GM18507 (cell line): ENCODE results near the gene PRAC2.
A peak's percentile ranks its signal among the peaks of the same experiment; 100 is the strongest.

Experiments
- DNase-seq: peaks from one replicate; pipeline ENCODE4 v3.0.0; 2011; ENCODE audit warnings: low read depth; ENCODE audit not compliant: insufficient read length; ENCODE audit errors: extremely low spot score
- FAIRE-seq: peaks from 2 replicates; lab custom pipeline; 2011; peaks lifted over from hg19 to GRCh38; lab: Jason Lieb, UNC

The PRAC2 gene

GRCh38 chr17:48752399-48753288 is 29.7 kb downstream of the PRAC2 start:
- DNase-seq (no peak), FAIRE-seq (no peak)

GRCh38 chr17:48753794-48754499 is 31.0 kb downstream of the PRAC2 start:
- FAIRE-seq (no peak), DNase-seq (no peak)

GRCh38 chr17:48754500-48755261 is 31.7 kb downstream of the PRAC2 start:
- DNase-seq (no peak), FAIRE-seq (no peak)

- FAIRE-seq, result no peak
- no peak for DNase-seq
Observed at GRCh38 chr17:48755356-48755755, 32.4 kb downstream of the PRAC2 start.

- no peak for DNase-seq
Observed at GRCh38 chr17:48756830-48757251, 33.9 kb downstream of the PRAC2 start.

GRCh38 chr17:48757524-48757961 is 34.6 kb downstream of the PRAC2 start:
- FAIRE-seq, result no peak
- DNase-seq, result no peak

More at GRCh38 chr17:48756830-48757251, 33.9 kb downstream of the PRAC2 start:
- FAIRE-seq, result no peak

- no peak for DNase-seq
- no peak for FAIRE-seq
Observed at GRCh38 chr17:48759288-48759687, 36.3 kb downstream of the PRAC2 start.

- no peak for DNase-seq
Observed at GRCh38 chr17:48760411-48760810, 37.4 kb downstream of the PRAC2 start.

GRCh38 chr17:48761114-48761513 is 38.1 kb downstream of the PRAC2 start:
- FAIRE-seq, result no peak
- no peak for DNase-seq

More at GRCh38 chr17:48760411-48760810, 37.4 kb downstream of the PRAC2 start:
- FAIRE-seq, result no peak

- FAIRE-seq, result no peak
- DNase-seq, result no peak
Observed at GRCh38 chr17:48767263-48767774, 44.3 kb downstream of the PRAC2 start.

GRCh38 chr17:48769009-48769675 is 46.2 kb downstream of the PRAC2 start:
- DNase-seq (no peak), FAIRE-seq (no peak)

- DNase-seq (no peak), FAIRE-seq (no peak)
Observed at GRCh38 chr17:48770954-48771353, 48.0 kb downstream of the PRAC2 start.

GRCh38 chr17:48773245-48773644 is 50.3 kb downstream of the PRAC2 start:
- FAIRE-seq, result peak; percentile 15
- DNase-seq, result no peak
